Measurements from ENCODE around the gene APOBEC3H.

APOBEC3H gene

DNA sequence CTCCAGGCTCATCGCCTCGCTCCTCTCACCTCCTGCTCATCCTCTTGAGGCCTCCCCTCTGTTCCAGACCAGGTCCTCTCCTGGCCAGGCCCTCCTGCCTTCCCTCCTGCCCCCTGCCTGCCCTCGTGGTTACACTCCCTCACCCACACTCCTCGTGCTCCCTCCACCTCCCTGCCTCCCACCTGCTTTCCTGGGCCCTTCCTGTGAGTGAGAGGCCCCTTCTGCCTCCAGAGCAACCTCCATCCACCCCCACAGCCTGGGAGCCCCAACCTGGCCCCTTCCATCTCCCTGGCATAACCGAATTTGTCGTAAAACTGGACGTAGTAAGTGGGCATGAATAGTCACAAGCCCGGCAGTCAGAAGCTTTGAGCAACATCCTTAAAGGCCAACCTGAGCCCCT lies 15.4 kb upstream of the APOBEC3H start:
- no peak for DNase-seq

GRCh38 chr22:39083212-39084165 lies 13.6 kb upstream of the APOBEC3H start:
- DNase-seq = no peak

DNA sequence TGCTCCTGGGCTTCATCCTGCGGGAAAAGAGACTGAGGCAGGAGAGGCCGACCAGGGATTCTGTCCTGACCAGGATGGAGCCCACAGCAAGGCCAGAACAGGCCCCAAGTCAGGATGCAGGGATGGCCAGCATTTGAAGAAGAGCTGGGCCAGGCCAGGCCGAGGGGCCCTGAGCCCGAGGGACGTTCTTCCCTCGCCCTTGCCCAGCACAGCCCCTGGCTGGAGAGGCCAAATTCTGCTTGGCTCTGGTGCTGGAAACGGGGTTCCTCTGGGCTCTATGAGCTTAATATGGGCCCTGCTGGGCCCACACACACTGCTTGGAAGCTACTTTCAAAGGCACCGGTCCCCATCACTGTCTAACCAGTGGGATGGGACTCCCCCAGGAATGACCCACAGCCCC lies 12.4 kb upstream of the APOBEC3H start:
- no peak for DNase-seq

- no peak for DNase-seq
Measured at GRCh38 chr22:39087098-39087497, 9.9 kb upstream of the APOBEC3H start.

DNA sequence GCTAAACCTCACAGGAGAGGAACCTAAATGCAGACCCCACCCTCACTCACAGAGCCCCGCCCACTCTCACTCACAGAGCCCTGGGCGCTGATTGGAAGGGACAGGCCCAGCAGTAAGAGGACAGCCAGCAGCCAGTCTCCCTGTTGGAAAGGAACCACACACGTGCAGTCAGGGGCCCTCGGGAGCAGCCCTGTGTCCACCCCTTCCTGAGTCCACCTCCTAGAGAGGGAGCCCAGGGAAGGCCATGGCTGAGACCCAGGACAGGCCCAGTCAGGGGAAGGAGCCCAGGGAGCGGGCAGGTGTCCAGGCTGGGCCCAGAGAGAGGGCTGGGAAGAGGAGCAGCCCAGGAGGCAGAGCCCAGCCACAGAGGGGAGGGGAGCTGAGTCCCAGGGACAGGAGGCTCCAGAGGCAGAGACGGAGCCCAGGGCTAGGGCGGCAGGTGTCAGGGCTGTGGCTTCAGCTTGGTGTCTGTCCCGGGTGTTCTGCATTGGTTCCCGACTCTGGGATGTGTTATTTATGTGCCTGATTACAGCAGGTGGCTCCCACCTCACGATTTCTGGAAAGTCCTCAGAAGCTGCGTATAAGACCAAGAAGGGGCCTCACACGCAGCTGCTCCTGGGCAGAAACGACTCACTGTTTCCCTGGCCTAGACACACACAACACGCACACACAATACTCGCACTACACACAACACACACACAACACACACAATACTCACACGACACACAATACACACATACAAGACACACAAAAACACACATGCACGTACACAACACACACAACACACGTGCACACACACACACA lies 9.0 kb upstream of the APOBEC3H start:
- no peak for DNase-seq

DNA sequence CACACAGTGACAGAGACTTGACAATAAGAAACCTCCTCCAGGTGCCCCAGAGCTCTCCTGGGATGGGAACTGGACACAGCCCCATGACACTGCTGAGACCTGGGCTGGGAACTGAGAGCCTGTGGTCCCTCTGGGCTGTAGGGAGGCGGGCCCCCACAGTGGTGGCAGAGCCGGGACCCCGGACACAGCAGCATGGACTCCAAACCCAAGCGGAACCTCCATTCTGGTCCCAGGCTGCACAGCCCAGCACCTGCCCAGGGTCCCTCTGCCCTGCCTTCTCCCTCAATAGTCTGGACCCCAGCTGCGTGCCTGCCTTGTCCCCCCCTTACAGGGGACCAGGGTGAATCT lies 8.4 kb upstream of the APOBEC3H start:
- DNase-seq = no peak

DNA sequence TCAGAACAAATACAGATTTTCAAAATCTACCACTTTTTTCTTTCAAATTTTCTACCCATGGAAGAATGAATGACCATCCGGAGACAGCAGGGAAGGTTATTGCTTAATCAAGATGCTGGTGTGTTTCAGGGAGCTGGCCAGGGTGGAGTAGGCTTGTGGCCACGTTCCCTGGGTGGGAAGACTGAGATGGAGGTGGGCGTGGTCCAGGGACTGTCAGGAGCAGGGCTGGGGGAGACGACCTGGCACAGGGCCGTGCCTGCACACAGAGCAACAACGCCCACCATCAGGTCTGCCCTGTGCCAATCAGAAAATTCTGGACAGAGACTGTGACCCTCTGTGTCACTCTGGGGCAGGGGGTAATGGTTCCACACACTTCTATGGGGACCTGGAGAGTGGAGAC lies 7.1 kb upstream of the APOBEC3H start:
- no peak for DNase-seq

DNA sequence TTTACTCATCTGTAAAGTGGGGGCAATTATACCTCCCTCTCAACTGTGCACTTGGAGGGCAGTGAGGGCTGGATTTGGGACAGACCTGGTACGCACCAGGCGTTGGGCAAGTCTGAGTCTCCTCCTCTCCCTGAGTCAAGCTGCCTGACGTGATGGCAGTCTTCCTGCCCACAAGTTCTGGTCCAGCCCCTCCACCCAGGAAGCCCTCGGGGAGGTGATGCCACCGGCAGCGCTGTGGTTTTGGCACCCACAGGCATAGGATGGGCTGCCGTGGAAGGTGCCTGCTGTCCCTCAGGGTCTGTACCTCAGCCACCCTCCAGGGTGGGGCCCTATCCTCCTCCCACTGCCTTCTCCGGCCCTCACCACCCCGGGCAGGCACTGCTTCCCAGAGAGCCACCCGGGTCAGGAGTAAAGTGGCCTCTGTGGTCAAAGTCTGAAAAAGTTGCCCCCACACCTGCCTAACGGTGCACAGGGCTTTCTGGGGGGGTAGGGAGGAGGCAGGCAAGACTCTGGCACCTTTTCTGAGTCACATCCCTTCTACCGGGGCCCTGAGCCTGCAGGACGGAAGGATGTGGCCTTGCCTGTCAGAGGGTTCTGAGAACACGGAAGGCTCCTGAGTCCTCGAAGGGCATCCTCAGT lies 6.5 kb upstream of the APOBEC3H start:
- no peak for DNase-seq

- DNase-seq = no peak
Measured at GRCh38 chr22:39091126-39092081, 5.6 kb upstream of the APOBEC3H start.

DNA sequence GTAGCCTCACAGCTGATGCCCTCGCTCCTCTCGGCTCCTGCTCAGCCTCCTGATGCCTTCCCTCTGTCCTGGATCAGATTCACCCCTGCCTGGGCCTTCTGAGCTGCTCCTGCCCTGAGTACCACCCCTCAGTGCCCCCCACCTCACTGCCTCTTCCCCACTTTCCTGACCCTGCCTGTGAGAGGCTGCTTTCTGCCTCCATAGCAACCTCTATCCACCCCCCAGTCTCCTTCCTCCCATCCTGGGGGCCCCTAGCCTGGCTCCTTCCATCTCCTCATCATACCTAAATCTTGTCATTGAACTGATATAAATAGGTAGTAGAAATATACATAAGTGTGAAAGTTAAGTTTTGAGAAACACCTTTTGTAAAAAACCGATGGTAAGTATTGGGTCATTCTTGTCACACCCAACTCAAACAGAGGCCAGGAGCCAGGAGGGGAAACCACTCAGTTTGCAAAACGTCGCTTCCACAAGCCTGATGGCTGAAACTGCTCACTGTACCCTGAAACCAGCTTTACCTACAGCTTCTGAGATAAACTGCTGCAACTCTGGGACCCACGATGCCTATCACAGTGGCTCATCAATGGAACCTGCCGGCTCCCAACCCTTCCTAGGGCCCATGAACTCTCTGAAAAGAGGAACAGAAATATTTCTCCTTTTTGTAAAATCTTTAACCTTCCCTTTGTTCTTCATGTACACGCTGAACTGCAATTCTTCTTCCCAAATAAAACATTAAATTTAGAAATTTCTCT lies 4.8 kb upstream of the APOBEC3H start:
- no peak for DNase-seq

DNA sequence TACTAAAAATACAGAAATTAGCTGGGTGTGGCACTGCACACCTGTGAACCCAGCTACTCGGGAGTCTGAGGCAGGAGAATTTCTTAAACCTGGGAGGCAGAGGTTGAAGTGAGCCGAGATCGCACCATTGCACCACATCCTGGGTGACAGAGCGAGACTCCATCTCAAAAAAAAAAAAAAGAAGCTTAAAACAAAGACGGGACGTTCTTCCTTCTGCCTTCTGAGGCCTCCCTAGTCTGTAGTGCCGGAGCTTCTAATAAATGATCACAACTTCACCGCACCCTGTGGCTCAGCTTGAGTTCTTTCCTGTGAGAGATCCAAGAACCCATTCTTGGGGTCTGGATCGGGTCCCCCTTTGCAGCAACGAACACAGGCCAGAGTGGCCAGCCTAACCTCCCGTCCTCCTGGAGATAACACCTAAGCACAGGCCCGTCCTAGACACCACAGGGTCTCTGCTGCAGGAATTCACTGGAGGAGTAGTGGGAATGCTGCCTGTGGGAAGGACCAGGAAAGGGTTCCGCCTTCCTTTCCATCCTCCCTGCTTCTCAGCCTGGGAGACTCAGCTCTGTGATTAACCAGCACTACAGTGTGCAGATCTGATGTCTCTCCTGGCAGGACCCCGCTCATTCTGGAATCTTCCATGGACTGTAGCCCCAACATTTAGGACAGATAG lies 2.2 kb upstream of the APOBEC3H start:
- DNase-seq = no peak

- DNase-seq = no peak
Measured at GRCh38 chr22:39095971-39096370, 1.1 kb upstream of the APOBEC3H start.

DNA sequence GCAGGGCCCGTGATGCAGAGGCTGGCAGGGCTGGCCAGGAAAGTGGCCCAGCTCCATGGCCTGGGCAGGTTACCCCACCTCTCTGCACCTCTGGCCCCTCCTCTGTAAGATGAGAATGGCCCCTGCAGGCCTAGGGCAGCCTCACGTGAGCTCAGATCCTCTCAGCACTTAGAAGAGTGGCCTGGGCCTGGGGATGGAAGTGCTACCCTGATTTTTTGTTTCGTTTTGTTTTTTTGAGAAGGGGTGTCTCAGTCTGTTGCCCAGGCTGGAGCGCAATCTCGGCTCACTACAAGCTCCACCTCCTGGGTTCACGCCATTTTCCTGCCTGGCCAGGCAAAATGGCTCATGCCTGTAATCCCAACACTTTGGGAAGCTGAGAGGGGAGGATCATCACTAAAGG lies 982 bp downstream of the APOBEC3H start:
- no peak for DNase-seq

DNA sequence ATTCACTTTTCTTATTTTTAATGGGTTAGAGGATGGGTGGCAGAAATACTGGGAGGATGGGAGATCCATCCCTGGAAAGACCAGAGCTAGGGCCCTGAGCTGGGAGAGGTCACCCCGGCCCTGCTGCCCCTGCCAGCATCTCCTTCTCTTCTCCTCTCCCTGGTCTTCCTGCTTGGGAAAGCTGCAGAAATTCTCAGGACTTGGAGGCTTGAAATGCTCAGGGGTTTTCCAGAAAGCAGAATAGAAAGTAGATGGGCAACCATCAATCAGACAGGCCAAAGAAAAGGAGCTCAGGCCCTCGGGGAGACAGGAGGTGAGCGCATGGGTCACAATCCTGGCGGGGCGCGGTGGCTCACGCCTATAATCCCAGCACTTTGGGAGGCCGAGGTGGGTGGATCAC lies 1.5 kb downstream of the APOBEC3H start:
- DNase-seq = no peak

GRCh38 chr22:39101226-39101625 lies 4.2 kb downstream of the APOBEC3H start:
- no peak for DNase-seq

DNA sequence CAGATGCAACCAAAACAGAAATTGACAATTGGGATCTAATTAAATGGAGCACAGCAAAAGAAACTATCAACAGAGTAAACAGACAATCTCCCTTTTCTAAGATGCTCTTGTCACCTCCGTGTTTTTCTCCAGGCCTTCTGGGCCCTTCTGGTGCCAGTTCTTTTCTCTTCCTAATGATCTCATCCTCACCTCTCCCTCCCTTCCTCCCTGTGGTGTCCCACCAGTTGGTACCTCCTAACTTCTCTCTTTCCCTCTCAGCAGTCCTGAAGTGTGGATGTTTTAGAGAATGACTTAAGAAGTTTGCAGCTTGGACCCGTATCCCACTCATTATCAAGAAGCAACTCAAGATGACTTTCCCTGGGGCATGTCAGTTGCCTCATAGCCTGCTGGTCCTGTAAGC lies 6.4 kb downstream of the APOBEC3H start:
- DNase-seq = no peak

DNA sequence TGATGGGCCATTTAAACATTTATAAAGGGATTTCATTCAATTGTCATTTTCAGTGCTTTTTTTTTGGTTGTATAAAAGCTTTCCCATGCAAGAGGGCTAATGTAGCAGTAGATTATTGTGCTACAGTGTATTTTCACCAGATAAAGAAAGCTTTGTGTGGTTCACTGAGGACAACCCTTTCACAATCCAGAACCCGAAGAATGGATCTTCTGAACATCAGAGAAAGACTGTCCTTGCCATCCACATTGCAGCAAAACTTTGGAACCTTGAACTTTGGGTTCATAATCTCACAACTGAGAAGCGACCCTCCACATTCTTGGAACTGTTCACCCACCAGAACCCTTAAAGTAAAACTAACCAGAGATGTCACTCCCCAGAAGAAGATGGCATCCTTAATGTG lies 9.3 kb downstream of the APOBEC3H start:
- DNase-seq = no peak

DNA sequence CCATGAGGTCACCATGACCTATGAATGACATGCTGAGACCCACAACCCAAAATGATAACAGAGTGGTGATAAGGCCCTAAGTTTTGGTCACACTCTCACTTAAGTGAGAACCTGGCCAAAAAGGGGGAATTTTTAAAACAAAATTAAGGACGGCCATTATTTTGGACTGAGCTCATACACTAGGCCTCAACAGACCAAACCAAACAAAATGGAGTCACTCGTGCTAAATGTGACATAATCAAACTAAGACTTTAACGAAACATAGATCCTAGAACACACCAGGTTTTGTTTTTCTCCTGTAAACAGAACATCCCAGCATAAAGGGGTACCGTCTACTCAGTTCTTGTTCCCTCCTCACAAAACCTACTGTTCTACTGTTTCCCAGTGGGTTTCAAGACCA lies 11.4 kb downstream of the APOBEC3H start:
- no peak for DNase-seq

GRCh38 chr22:39109361-39109760 lies 12.3 kb downstream of the APOBEC3H start:
- no peak for DNase-seq

- no peak for DNase-seq
Measured at GRCh38 chr22:39110631-39111561, 13.9 kb downstream of the APOBEC3H start.

Data from NCI-H1930 (cell line).